WTC11 (cell line): ENCODE results near the gene NOL9. TPM values are rescaled to one million over a fixed set of nuclear protein-coding genes. Genes with fewer than 3 reads are reported as not detected.

Experiments
- ATAC-seq: fragments of 200-7000 bp; cut with Tn5 transposase; 2 replicates; pipeline ENCODE4 v1.10.0; 2021; ENCODE audit warnings: mild to moderate bottlenecking, moderate library complexity
- CTCF ChIA-PET: fragments of 300-600 bp; sonication (Branson Sonifier 250); formaldehyde crosslinking; loops from one replicate; lab custom pipeline; 2021; ENCODE audit warnings: antibody characterized with exemption; lab: Charles Lee
- POLR2A ChIA-PET: fragments of 350-600 bp; sonication (Branson Sonifier 250); formaldehyde crosslinking; loops from one replicate; lab custom pipeline; 2021; ENCODE audit warnings: antibody characterized with exemption; lab: Charles Lee
- DNase-seq: peaks from one replicate; pipeline ENCODE4 v3.0.0; 2021; ENCODE audit warnings: low spot score
- H3K27ac Mint-ChIP-seq: 2 replicates; pipeline ENCODE4 v1.8.0; 2021; ENCODE audit warnings: mixed read lengths
- H3K27me3 Mint-ChIP-seq: 2 replicates; pipeline ENCODE4 v1.8.0; 2021; ENCODE audit warnings: low read depth, mild to moderate bottlenecking, moderate library complexity, mixed read lengths
- H3K36me3 Mint-ChIP-seq: 2 replicates; pipeline ENCODE4 v1.8.0; 2021; ENCODE audit warnings: mixed read lengths
- H3K4me1 Mint-ChIP-seq: 2 replicates; pipeline ENCODE4 v1.8.0; 2022; ENCODE audit warnings: mixed read lengths
- H3K4me3 Mint-ChIP-seq: 2 replicates; pipeline ENCODE4 v1.8.0; 2021; ENCODE audit warnings: mild to moderate bottlenecking, moderate library complexity, mixed read lengths
- H3K9me3 Mint-ChIP-seq: 2 replicates; pipeline ENCODE4 v1.8.0; 2021; ENCODE audit warnings: mixed read lengths
- ARID4B ChIP-seq: sonication (generic); formaldehyde crosslinking; IDR thresholded peaks from 2 replicates; pipeline ENCODE4 v1.8.0; 2023; ENCODE audit warnings: missing genetic modification reagents, mild to moderate bottlenecking, borderline replicate concordance
- CBFB ChIP-seq: sonication (generic); formaldehyde crosslinking; IDR thresholded peaks from 2 replicates; pipeline ENCODE4 v1.8.1; 2022; ENCODE audit warnings: mild to moderate bottlenecking, low read depth, missing genetic modification reagents
- ESRRA ChIP-seq: sonication (generic); formaldehyde crosslinking; IDR thresholded peaks from 2 replicates; pipeline ENCODE4 v1.8.1; 2022; ENCODE audit warnings: mild to moderate bottlenecking, missing genetic modification reagents, borderline replicate concordance
- GRHL2 ChIP-seq: fragments of 250-450 bp; sonication (Bioruptor Pico); IDR thresholded peaks from 2 replicates; pipeline ENCODE4 v1.8.0; 2022; ENCODE audit warnings: mild to moderate bottlenecking, moderate library complexity; ENCODE audit not compliant: insufficient replicate concordance, severe bottlenecking
- IRF2 ChIP-seq: sonication (generic); formaldehyde crosslinking; IDR thresholded peaks from 2 replicates; pipeline ENCODE4 v1.8.0; 2022; ENCODE audit warnings: low read depth, missing genetic modification reagents, borderline replicate concordance
- JAZF1 ChIP-seq: fragments of 250-450 bp; sonication (Bioruptor Pico); IDR thresholded peaks from 2 replicates; pipeline ENCODE4 v1.9.0; 2021; ENCODE audit warnings: moderate library complexity, mild to moderate bottlenecking, inconsistent platforms
- JUN ChIP-seq: sonication (generic); formaldehyde crosslinking; IDR thresholded peaks from 2 replicates; pipeline ENCODE4 v1.8.0; 2023; ENCODE audit warnings: mild to moderate bottlenecking, missing genetic modification reagents
- NFE2L1 ChIP-seq: sonication (generic); formaldehyde crosslinking; IDR thresholded peaks from 2 replicates; pipeline ENCODE4 v1.8.1; 2023; ENCODE audit warnings: missing genetic modification reagents
- SMAD3 ChIP-seq: sonication (generic); formaldehyde crosslinking; IDR thresholded peaks from 2 replicates; pipeline ENCODE4 v1.8.0; 2022; ENCODE audit warnings: missing genetic modification reagents, mild to moderate bottlenecking, borderline replicate concordance
- TEAD1 ChIP-seq: sonication (generic); formaldehyde crosslinking; IDR thresholded peaks from 2 replicates; pipeline ENCODE4 v1.8.0; 2022; ENCODE audit warnings: mild to moderate bottlenecking, missing genetic modification reagents
- TEAD4 ChIP-seq: sonication (generic); formaldehyde crosslinking; IDR thresholded peaks from 2 replicates; pipeline ENCODE4 v1.8.0; 2022; ENCODE audit warnings: mild to moderate bottlenecking, missing genetic modification reagents
- USF1 ChIP-seq: sonication (generic); formaldehyde crosslinking; IDR thresholded peaks from 2 replicates; pipeline ENCODE4 v1.8.0; 2022; ENCODE audit warnings: mild to moderate bottlenecking, missing genetic modification reagents
- ZNF138 ChIP-seq: sonication (generic); formaldehyde crosslinking; conservative IDR thresholded peaks from 2 replicates; pipeline ENCODE4 v1.8.1; 2022; ENCODE audit warnings: mild to moderate bottlenecking, moderate library complexity, missing genetic modification reagents
- ZNF232 ChIP-seq: sonication (generic); formaldehyde crosslinking; IDR thresholded peaks from 2 replicates; pipeline ENCODE4 v1.8.0; 2022; ENCODE audit warnings: mild to moderate bottlenecking, missing genetic modification reagents
- ZNF263 ChIP-seq: sonication (generic); formaldehyde crosslinking; IDR thresholded peaks from 2 replicates; pipeline ENCODE4 v1.8.1; 2022; ENCODE audit warnings: low read depth, mild to moderate bottlenecking, moderate library complexity, missing genetic modification reagents
- ZNF423 ChIP-seq: fragments of 250-450 bp; sonication (Bioruptor Pico); IDR thresholded peaks from 2 replicates; pipeline ENCODE4 v2.1.2; 2022; ENCODE audit warnings: mild to moderate bottlenecking, moderate library complexity
- total RNA-seq: library from RNA; stranded (reverse); gene quantifications from 3 replicates; pipeline ENCODE4 v1.2.3, GENCODE V29; 2021
- TF ChIP-seq, protein P1 (sequence below): fragments of 200-600 bp; IDR thresholded peaks from 2 replicates; pipeline ENCODE4 v1.8.0; 2022; ENCODE audit warnings: antibody characterized with exemption
- TF ChIP-seq, protein P2 (sequence below): fragments of 250-450 bp; sonication (Bioruptor Pico); IDR thresholded peaks from 2 replicates; pipeline ENCODE4 v1.9.0; 2021; ENCODE audit warnings: mild to moderate bottlenecking
- TF ChIP-seq, protein P3 (sequence below): sonication (generic); formaldehyde crosslinking; IDR thresholded peaks from 2 replicates; pipeline ENCODE4 v1.8.1; 2023; ENCODE audit warnings: mild to moderate bottlenecking, missing genetic modification reagents

Gene NOL9
- total RNA-seq, 1 experiment from 2014 or later: 37.4 TPM

- no peak for TF ChIP-seq JAZF1 (CRISPR knock-in tag)
- TF ChIP-seq, protein P1, sequence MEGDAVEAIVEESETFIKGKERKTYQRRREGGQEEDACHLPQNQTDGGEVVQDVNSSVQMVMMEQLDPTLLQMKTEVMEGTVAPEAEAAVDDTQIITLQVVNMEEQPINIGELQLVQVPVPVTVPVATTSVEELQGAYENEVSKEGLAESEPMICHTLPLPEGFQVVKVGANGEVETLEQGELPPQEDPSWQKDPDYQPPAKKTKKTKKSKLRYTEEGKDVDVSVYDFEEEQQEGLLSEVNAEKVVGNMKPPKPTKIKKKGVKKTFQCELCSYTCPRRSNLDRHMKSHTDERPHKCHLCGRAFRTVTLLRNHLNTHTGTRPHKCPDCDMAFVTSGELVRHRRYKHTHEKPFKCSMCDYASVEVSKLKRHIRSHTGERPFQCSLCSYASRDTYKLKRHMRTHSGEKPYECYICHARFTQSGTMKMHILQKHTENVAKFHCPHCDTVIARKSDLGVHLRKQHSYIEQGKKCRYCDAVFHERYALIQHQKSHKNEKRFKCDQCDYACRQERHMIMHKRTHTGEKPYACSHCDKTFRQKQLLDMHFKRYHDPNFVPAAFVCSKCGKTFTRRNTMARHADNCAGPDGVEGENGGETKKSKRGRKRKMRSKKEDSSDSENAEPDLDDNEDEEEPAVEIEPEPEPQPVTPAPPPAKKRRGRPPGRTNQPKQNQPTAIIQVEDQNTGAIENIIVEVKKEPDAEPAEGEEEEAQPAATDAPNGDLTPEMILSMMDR: no peak
- no peak for TF ChIP-seq CBFB (CRISPR knock-in tag)
Measured at GRCh38 chr1:6536291-6536690, 18.0 kb downstream of the NOL9 start (continued).

GRCh38 chr1:6535214-6535613, 19.1 kb downstream of the NOL9 start:
- Mint-ChIP-seq H3K27me3 (no peaks in the 10 kb centered on the region), H3K27ac (no peak overlapping the region), H3K4me3 (no peak overlapping the region), H3K4me1 (no peaks in the 10 kb centered on the region), H3K9me3 (no peaks in the 10 kb centered on the region), H3K36me3 (peaks cover 55% of the 10 kb centered on the region)
- TF ChIP-seq USF1 (no peak), JUN (CRISPR knock-in tag) (no peak), IRF2 (no peak), ZNF263 (CRISPR knock-in tag) (no peak), ZNF423 (CRISPR knock-in tag) (no peak), ARID4B (CRISPR knock-in tag) (no peak), TEAD4 (no peak), NFE2L1 (CRISPR knock-in tag) (no peak), GRHL2 (CRISPR knock-in tag) (no peak), SMAD3 (CRISPR knock-in tag) (no peak), TEAD1 (CRISPR knock-in tag) (no peak), ESRRA (CRISPR knock-in tag) (no peak), ZNF138 (no peak), ZNF232 (no peak)
- TF ChIP-seq, protein P2, sequence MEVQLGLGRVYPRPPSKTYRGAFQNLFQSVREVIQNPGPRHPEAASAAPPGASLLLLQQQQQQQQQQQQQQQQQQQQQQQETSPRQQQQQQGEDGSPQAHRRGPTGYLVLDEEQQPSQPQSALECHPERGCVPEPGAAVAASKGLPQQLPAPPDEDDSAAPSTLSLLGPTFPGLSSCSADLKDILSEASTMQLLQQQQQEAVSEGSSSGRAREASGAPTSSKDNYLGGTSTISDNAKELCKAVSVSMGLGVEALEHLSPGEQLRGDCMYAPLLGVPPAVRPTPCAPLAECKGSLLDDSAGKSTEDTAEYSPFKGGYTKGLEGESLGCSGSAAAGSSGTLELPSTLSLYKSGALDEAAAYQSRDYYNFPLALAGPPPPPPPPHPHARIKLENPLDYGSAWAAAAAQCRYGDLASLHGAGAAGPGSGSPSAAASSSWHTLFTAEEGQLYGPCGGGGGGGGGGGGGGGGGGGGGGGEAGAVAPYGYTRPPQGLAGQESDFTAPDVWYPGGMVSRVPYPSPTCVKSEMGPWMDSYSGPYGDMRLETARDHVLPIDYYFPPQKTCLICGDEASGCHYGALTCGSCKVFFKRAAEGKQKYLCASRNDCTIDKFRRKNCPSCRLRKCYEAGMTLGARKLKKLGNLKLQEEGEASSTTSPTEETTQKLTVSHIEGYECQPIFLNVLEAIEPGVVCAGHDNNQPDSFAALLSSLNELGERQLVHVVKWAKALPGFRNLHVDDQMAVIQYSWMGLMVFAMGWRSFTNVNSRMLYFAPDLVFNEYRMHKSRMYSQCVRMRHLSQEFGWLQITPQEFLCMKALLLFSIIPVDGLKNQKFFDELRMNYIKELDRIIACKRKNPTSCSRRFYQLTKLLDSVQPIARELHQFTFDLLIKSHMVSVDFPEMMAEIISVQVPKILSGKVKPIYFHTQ (CRISPR knock-in tag): no peak
- TF ChIP-seq, protein P3, sequence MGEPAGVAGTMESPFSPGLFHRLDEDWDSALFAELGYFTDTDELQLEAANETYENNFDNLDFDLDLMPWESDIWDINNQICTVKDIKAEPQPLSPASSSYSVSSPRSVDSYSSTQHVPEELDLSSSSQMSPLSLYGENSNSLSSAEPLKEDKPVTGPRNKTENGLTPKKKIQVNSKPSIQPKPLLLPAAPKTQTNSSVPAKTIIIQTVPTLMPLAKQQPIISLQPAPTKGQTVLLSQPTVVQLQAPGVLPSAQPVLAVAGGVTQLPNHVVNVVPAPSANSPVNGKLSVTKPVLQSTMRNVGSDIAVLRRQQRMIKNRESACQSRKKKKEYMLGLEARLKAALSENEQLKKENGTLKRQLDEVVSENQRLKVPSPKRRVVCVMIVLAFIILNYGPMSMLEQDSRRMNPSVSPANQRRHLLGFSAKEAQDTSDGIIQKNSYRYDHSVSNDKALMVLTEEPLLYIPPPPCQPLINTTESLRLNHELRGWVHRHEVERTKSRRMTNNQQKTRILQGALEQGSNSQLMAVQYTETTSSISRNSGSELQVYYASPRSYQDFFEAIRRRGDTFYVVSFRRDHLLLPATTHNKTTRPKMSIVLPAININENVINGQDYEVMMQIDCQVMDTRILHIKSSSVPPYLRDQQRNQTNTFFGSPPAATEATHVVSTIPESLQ: no peak
- DNase-seq (no peak), ATAC-seq (no peak)
- ChIA-PET POLR2A (no interaction called here), CTCF (interaction anchor here (0.7 to 4.0 kb wide), 4 partner anchors 11 to 60 kb away, joined by 4 to 26 read pairs (median 6); partner anchors contain the start of genes NOL9 and TAS1R1)
